Fibroblast of skin of left biceps (primary cell): Measurements from ENCODE around the gene TMEM14C.

Source experiments
- DNase-seq, 2 experiments: peaks; one replicate each; pipeline ENCODE4 v3.0.0-alpha.2; 2013; ENCODE audit warnings: low read depth in 2 of 2

Gene TMEM14C

DNA sequence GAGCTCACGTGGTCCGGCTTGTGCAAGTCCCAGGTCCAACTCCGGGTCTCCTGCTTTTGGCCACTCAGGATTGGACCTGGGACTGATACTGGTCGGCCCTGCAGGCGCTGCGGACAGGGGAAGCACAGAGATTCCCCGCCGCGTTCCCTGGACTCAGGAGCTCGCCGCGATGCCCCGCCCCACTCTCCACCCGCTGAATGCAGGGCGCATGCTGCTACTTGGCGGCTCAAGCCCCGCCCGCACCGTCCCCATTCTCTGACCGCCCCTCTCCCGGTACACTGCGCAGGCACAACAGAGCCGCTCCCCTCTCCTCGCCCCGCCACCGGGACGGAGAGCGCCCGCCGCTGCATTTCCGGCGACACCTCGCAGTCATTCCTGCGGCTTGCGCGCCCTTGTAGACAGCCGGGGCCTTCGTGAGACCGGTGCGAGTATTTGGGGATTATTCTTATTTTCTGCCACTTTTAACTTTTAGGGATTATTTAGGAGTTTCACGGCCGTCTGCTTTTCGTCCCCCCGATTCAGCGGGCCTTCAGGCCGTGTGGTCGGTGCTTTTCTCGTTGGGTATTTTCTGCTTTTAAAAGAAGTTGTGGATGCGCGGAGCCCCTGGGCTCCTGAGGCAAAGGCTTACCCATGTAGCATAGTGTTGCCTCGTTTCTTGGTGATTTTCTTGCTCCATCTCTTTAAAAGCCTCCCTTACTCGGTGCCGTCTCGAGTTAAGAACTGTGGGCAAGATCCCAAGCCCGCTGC lies at the start of gene TMEM14C:
Gene TMEM14C (plus strand): TSS at position 251 of the 747 bp plus-strand sequence. CDS start 1,544 bp downstream, outside the sequence.
- DNase-seq: peak; percentile 88 to 91

GRCh38 chr6:10676403-10676802 lies 46.5 kb upstream of the TMEM14C start:
- no peak for DNase-seq

DNA sequence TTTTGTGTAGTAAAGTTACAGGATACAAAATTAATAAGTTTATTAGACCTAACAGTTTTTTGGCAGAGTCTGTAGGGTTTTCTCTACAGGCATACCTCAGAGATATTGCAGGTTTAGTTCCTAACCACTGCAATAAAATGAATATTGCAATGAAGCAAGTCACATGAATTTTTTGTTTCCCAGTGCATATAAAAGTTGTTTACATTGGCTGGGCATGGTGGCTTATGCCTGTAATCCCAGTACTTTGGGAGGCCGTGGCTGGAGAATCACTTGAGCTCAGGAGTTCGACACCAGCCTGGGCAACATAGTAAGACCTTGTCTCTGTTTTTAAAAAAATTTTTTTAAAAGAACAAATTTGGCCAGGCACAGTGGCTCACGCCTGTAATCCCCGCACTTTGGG lies 44.4 kb upstream of the TMEM14C start:
- DNase-seq: no peak

GRCh38 chr6:10681795-10682194 lies 41.1 kb upstream of the TMEM14C start:
- no peak for DNase-seq

DNA sequence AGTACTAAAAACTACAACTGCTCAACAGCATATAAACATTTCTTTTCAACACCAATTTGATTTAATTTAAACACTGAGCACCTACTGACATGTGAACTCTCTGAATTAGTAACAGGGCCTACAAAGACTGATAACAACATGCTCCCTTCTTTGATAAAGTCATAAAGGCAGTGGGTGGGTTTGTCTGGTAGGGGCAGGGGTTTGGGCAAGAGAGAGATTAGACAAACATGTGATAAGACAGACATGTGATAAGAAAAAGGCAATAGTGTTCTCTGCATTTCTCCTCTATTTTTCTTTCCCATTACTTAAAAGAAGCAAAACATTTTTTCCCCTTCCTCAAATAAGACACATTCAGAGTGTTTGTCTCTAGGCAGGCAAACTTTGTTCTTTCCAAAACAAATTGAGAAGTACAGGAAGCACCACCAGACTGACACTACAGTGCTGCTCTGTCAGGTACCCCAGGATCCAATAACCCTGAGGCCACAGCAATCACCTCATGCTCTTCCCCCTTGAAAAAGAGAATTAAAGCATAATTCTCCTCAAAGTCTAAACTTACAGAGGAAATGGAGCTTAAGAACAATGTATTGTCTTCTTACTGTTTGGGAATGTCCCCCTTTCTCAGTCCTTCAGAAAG lies 40.4 kb upstream of the TMEM14C start:
- DNase-seq: no peak

DNA sequence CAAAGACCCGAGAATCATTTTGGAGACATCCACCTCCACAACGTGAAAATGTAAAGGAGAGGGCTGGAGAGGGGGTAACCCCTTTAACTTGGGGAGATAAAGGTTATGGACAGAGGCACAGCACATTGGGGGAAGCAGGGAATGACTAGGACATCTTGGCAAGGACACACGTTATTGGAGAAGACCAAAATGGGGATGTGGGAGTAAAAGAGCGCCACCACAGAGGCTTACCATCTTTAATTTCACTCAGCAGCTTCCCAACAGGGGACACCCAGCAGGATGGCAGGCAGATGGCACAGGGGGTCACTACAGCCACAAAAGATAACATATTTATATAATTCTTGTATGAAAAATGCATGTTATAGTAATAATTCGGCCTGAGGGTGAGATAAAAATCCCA lies 38.3 kb upstream of the TMEM14C start:
- DNase-seq: no peak

DNA sequence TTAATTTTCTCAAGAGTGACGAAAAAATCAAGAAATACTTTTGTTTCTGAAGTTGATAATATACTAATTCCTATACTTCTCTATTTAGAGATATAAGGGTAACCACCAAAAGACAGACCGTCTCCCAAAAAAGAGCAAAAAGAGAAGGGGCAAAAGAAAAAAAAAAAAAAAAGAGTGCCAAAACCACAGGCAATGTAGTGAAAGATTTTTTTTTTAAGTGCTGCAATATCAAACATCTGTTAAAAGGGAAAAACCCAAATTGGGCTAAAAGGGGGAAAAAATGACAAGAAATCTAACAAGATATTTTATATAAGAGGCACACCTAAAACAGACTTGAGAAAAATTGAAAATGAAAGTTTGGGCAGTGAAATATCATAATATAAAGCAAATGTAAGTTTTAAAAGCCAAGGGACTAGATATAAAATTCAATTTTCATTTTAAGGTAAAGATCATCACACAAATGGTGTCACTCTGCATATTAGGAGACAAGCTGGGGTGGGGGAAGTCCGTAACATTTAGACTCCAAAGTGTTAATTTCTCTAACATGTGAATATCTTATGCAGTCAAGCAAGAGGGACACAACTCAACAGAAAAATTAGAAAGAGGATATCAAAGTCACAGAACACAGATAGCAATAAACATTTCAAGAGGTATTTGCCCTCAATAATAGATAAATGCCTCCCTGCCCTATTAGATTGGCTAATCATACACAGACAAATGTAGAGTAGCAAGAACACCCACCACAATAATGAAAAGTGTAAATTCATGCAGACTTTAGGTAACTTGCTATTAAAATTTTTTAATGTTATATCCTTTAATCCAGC lies 37.6 kb upstream of the TMEM14C start:
- no peak for DNase-seq

- no peak for DNase-seq
Measured at GRCh38 chr6:10686901-10687300, 36.0 kb upstream of the TMEM14C start.

DNA sequence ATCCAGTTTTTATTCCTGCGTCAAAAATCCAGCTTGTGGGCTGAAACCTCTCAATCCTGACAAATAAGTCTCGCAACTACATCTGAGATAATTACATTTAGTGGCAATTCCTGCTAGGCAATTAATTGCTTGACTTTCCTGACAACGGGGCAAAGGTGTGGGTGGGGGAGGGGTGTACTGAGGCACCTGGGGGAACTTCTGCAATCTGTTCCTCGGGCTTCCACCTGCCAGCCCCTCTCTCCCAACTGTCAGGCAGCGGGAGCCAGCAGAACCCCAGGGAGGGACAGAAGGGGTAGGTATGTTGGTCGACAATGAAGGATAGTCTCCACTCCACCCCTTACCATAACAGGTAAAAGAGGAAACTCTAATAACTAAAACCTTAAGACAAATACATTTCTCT lies 35.3 kb upstream of the TMEM14C start:
- no peak for DNase-seq

GRCh38 chr6:10690651-10691445 lies 32.0 kb upstream of the TMEM14C start:
- DNase-seq: no peak

DNA sequence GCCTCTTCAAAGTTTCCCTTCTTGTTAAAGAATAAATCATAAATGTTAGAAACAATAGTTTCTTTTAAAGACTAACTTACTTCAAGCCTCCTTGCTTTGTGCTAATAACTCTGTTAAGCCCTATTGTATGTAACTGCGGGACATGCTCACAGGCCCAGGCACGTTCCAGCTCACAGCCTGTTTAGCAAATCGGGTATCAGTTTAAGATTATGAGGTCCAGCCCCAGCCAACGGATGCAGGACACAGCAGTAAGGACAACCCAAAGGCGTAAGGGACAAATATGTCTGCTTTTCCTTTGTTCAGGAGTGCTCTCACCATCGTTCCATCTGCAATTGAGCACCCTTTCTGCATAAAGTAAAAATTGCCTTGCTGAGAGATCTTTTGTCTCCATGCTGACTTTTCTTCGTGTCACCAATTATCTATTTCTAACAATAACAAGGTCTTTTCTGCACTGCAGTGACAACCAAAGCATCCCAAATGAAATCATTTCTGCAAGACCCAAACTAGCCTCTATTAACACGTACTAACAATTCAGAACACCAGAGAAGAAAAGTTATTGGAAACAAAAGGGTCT lies 29.8 kb upstream of the TMEM14C start:
- DNase-seq: no peak

- DNase-seq: peak; percentile 82
Measured at GRCh38 chr6:10694302-10695085, 28.4 kb upstream of the TMEM14C start, which contains the start of the genes C6orf52 and PAK1IP1. TSS of gene C6orf52 (minus strand) at chr6:10694616. CDS start at chr6:10687550, 7,066 bp downstream. TSS of gene PAK1IP1 (plus strand) at chr6:10694972. CDS start at chr6:10694986, 14 bp downstream.

DNA sequence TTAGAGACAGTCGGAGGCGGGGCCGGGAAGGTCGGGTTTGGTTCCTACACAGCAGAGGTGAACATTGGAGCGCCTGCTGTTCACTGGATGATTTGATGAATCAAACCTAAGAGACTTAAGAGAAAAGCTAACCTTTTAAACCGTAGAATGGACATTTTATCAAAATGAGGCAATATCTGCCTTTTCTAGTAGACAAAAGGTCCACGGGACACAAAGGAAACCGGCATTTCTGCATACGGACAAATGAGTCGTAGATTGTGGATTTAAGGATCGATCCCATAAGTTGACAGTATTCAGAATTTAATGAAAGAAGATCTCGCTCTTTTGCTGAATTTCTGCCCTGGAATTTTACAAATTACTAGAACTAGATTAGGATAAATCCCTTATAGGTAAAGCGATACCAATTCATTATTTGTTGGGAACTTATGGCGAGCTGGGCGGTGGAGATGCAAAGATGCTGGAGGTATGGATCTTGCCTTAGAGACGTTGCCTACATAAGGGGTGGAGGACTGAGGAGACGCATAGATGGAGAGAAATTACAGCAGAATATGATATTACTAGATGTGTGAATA lies 27.7 kb upstream of the TMEM14C start:
- no peak for DNase-seq

DNA sequence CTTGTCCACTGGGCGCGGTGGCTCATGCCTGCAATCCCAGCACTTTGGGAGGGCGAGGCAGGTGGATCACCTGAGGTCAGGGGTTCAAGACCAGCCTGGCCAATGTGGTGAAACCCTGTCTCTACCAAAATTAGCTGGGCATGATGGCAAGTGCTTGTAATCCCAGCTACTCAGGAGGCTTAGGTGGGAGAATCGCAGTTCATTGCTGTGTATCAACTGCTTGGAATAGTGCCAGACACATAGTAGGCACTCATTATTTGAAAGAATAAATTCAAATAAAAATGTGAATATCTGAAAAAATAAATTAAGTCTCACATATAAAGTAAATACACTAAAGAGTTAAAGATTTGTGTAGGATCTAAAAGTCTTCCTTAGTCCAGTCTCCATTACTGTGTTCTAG lies 26.2 kb upstream of the TMEM14C start:
- DNase-seq: no peak

DNA sequence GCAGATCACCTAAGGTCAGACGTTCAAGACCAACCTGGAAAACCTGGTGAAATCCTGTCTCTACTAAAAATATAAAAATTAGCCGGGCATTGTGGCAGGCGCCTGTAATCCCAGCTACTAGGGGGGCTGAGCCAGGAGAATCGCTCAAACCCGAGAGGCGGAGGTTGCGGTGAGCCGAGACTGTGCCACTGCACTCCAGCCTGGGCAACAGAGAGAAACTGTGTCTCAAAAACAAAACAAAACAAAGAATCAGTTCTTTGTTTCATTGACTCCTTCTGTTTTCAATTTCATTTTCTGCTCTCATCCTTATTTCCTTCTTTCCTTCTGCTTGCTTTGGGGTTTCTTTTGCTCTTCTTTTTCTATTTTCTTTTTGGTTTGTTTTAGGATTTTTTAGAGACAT lies 8.9 kb upstream of the TMEM14C start:
- DNase-seq: no peak

- no peak for DNase-seq
Measured at GRCh38 chr6:10719296-10719963, 3.4 kb upstream of the TMEM14C start.

DNA sequence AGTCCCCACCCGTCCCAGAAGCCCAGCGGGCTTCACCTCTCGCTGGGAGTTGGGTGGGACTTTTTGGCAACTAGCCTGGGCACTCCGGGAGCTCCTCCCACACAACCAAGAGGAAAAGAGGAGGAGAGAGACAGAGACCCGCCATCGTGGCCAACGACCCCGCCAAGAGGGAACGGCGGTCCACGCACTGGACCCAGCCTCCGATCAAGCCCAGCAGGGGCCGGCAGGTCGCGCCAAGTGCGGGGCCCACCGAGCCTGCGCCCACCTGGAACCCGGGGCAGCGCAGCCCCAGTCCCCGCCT lies 3.0 kb upstream of the TMEM14C start:
- DNase-seq: no peak

- no peak for DNase-seq
Measured at GRCh38 chr6:10720265-10720959, 2.5 kb upstream of the TMEM14C start.
